Activated T-cell treated with anti-CD3 and anti-CD28 coated beads for 1 hour (primary cell): ENCODE measurements around the gene BMF.
A peak's percentile ranks its signal among the peaks of the same experiment; 100 is the strongest.

Source experiments
- DNase-seq: peaks from one replicate; pipeline ENCODE4 v3.0.0-alpha.2; 2020; ENCODE audit warnings: low read depth

Gene BMF

GRCh38 chr15:40048211-40048792 is 60.4 kb downstream of the BMF start:
- DNase-seq, result no peak

- DNase-seq, result no peak
Observed at GRCh38 chr15:40047415-40048210, 61.1 kb downstream of the BMF start.

- no peak for DNase-seq
Observed at GRCh38 chr15:40046721-40047414, 61.8 kb downstream of the BMF start.

- no peak for DNase-seq
Observed at GRCh38 chr15:40045572-40046217, 63.0 kb downstream of the BMF start.

GRCh38 chr15:40044717-40045571 is 63.7 kb downstream of the BMF start:
- DNase-seq, result peak; percentile 67

- no peak for DNase-seq
Observed at GRCh38 chr15:40043927-40044716, 64.6 kb downstream of the BMF start.

- DNase-seq, result no peak
Observed at GRCh38 chr15:40042791-40043320, 65.8 kb downstream of the BMF start.

- no peak for DNase-seq
Observed at GRCh38 chr15:40040770-40041169, 67.9 kb downstream of the BMF start.

GRCh38 chr15:40040293-40040635 is 68.4 kb downstream of the BMF start:
- no peak for DNase-seq

- peak; percentile 86 for DNase-seq
Observed at GRCh38 chr15:40038638-40039543, 69.8 kb downstream of the BMF start, which contains the start of gene SRP14. Gene SRP14, minus strand, starts transcription at chr15:40039181. Its CDS starts 65 bp downstream, at chr15:40039116.

- DNase-seq, result no peak
Observed at GRCh38 chr15:40038275-40038637, 70.4 kb downstream of the BMF start.
